Panc1 (cell line): Measurements from ENCODE around the gene OR1M1. TPM values are rescaled to one million over a fixed set of nuclear protein-coding genes. Genes with fewer than 3 reads are reported as not detected.

Source experiments
- ATAC-seq: fragments of 200-7000 bp; cut with Tn5 transposase; 2 replicates; pipeline ENCODE4 v1.9.1; 2020; ENCODE audit warnings: mild to moderate bottlenecking, moderate library complexity
- BruUV-seq: library from RNA; stranded (reverse); fragments of 400-500 nt; replicated peaks from 2 replicates; lab custom pipeline; 2021; lab: Mats Ljungman, UMichigan
- CTCF ChIA-PET: fragments of 300-600 bp; sonication (Branson Sonifier 250); formaldehyde crosslinking; loops from one replicate; lab custom pipeline; 2022; ENCODE audit warnings: antibody characterized with exemption; lab: Charles Lee
- POLR2A ChIA-PET: fragments of 300-600 bp; sonication (Branson Sonifier 250); formaldehyde crosslinking; loops from one replicate; lab custom pipeline; 2022; ENCODE audit warnings: antibody characterized with exemption; lab: Charles Lee
- DNase-seq: peaks from one replicate; pipeline ENCODE4 v3.0.0-alpha.2; 2010; ENCODE audit warnings: low read depth, low spot score
- H3K27ac ChIP-seq: 2 replicates; pipeline ENCODE4 v1.5.1; 2011; ENCODE audit warnings: mild to moderate bottlenecking, low read length, inconsistent platforms
- H3K27me3 ChIP-seq: fragments of 200-500 bp; sonication (Bioruptor generic); 2 replicates; pipeline ENCODE4 v1.6.0; 2014; ENCODE audit warnings: low read length, inconsistent platforms; ENCODE audit not compliant: control insufficient read depth, insufficient read depth
- H3K36me3 ChIP-seq: fragments of 200-500 bp; sonication (Bioruptor generic); 2 replicates; pipeline ENCODE4 v1.5.1; 2014; ENCODE audit warnings: inconsistent platforms, mild to moderate bottlenecking, low read length, moderate library complexity; ENCODE audit not compliant: control insufficient read depth, insufficient read depth
- H3K4me1 ChIP-seq: 2 replicates; pipeline ENCODE4 v1.5.1; 2011; ENCODE audit warnings: inconsistent platforms, mild to moderate bottlenecking, low read length, moderate library complexity; ENCODE audit not compliant: control insufficient read depth, insufficient read depth
- H3K4me3 ChIP-seq, 2 experiments: 2 replicates each; pipeline ENCODE4 v1.5.1; 2011 to 2012; ENCODE audit warnings: low read depth in 2 of 2, low read length in 2 of 2, mild to moderate bottlenecking in 2 of 2, inconsistent platforms in 1 of 2, moderate library complexity in 1 of 2
- H3K9me3 ChIP-seq: fragments of 200-500 bp; sonication (Bioruptor generic); 2 replicates; pipeline ENCODE4 v1.5.1; 2014; ENCODE audit warnings: low read depth, mild to moderate bottlenecking, inconsistent platforms, low read length, moderate library complexity; ENCODE audit not compliant: control insufficient read depth, insufficient read depth
- POLR2AphosphoS5 ChIP-seq: IDR thresholded peaks from 2 replicates; pipeline ENCODE4 v1.6.1; 2012; ENCODE audit warnings: mild to moderate bottlenecking, low read depth, low read length, moderate library complexity
- REST ChIP-seq, 2 experiments: IDR thresholded peaks; 2 replicates each; pipeline ENCODE4 v1.6.1; 2011 to 2012; ENCODE audit warnings: low read depth in 2 of 2, control low read depth in 1 of 2, low read length in 1 of 2, mild to moderate bottlenecking in 1 of 2, moderate library complexity in 1 of 2; ENCODE audit not compliant: insufficient read depth in 1 of 2
- SIN3A ChIP-seq: IDR thresholded peaks from 2 replicates; pipeline ENCODE4 v1.6.1; 2012; ENCODE audit warnings: low read depth, mild to moderate bottlenecking, low read length, moderate library complexity, borderline replicate concordance; ENCODE audit not compliant: insufficient read depth
- TCF7L2 ChIP-seq: IDR thresholded peaks from 2 replicates; pipeline ENCODE4 v1.6.1; 2011; ENCODE audit warnings: mild to moderate bottlenecking, low read depth, low read length, inconsistent platforms
- in situ Hi-C: cut with HindIII; loops from 2 replicates; pipeline ENCODE4 v1.10.0; 2016; ENCODE audit warnings: low sequenced_read_pairs, low pct_unique_long_range_greater_than_20kb
- intact Hi-C: fragments of 100-400 bp; cut with micrococcal nuclease; formaldehyde crosslinking; loops from one replicate; pipeline ENCODE4 v1.10.0; 2022; ENCODE audit not compliant: unreplicated experiment
- total RNA-seq: library from RNA; stranded (reverse); gene quantifications from one replicate; pipeline ENCODE4 v1.2.1, GENCODE V29; 2021; ENCODE audit not compliant: unreplicated experiment
- TF ChIP-seq, protein P1 (sequence below): fragments of 450-650 bp; IDR thresholded peaks from 2 replicates; pipeline ENCODE4 v1.5.1; 2017; ENCODE audit warnings: mild to moderate bottlenecking

OR1M1 gene
- total RNA-seq, 1 experiment from 2014 or later, result not detected

GRCh38 chr19:9116547-9116946 is 29.7 kb downstream of the OR1M1 start:
- no peaks in the 10 kb centered on the region for H3K27me3 ChIP-seq
- ATAC-seq (no peak), DNase-seq (no peak)
- no peak overlapping the region for H3K27ac ChIP-seq
- CTCF ChIA-PET, result interaction anchor here (0.7 kb wide), 1 partner anchor 132 kb away, joined by 3 read pairs; no protein-coding TSS in a partner anchor
- no peak overlapping the region for H3K4me3 ChIP-seq
- BruUV-seq, result no TSS peak
- POLR2A ChIA-PET, result no interaction called here
- in situ Hi-C loops, result no loop called here
- no peaks in the 10 kb centered on the region for H3K9me3 ChIP-seq
- no peaks in the 10 kb centered on the region for H3K36me3 ChIP-seq
- intact Hi-C loops, result no loop called here
- no peaks in the 10 kb centered on the region for H3K4me1 ChIP-seq
- TF ChIP-seq, protein P1, sequence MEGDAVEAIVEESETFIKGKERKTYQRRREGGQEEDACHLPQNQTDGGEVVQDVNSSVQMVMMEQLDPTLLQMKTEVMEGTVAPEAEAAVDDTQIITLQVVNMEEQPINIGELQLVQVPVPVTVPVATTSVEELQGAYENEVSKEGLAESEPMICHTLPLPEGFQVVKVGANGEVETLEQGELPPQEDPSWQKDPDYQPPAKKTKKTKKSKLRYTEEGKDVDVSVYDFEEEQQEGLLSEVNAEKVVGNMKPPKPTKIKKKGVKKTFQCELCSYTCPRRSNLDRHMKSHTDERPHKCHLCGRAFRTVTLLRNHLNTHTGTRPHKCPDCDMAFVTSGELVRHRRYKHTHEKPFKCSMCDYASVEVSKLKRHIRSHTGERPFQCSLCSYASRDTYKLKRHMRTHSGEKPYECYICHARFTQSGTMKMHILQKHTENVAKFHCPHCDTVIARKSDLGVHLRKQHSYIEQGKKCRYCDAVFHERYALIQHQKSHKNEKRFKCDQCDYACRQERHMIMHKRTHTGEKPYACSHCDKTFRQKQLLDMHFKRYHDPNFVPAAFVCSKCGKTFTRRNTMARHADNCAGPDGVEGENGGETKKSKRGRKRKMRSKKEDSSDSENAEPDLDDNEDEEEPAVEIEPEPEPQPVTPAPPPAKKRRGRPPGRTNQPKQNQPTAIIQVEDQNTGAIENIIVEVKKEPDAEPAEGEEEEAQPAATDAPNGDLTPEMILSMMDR, result no peak
- TF ChIP-seq POLR2AphosphoS5 (no peak), TCF7L2 (no peak), SIN3A (no peak), REST (IDR thresholded peaks at IDR 0.05; ENCODE audit: insufficient read depth in 1 of 2, low read depth in 2 of 2, low read length in 1 of 2) (no peak)

GRCh38 chr19:9126900-9127405 is 40.1 kb downstream of the OR1M1 start, which contains the start of gene OR7G3:
TSS of gene OR7G3 (minus strand) at chr19:9126950. CDS start at chr19:9126950, 0 bp downstream.
- Histone ChIP-seq H3K4me3 (no peak within 1 kb of the TSS), H3K9me3 (no peaks in the 10 kb centered on the region), H3K27me3 (no peaks in the 10 kb centered on the region), H3K4me1 (no peaks in the 10 kb centered on the region), H3K27ac (no peak within 1 kb of the TSS), H3K36me3 (no peaks in the 10 kb centered on the region)
- POLR2A ChIA-PET, result no interaction called here
- intact Hi-C loops, result no loop called here
- no peak for TF ChIP-seq SIN3A
- TF ChIP-seq, protein P1, result no peak
- TF ChIP-seq POLR2AphosphoS5, result no peak
- no peak for TF ChIP-seq TCF7L2
- TF ChIP-seq REST (IDR thresholded peaks at IDR 0.05; ENCODE audit: insufficient read depth in 1 of 2, low read depth in 2 of 2, low read length in 1 of 2), result no peak
- in situ Hi-C loops, result no loop called here
- CTCF ChIA-PET, result no interaction called here
- DNase-seq (no peak), ATAC-seq (no peak)
- BruUV-seq, result no TSS peak
